ENCODE measurements around the gene KLRD1.
"Not testable (repeated sequence)": the region's sequence is repeated elsewhere in the genome, so short reads cannot be mapped to it uniquely, and the experiment has no call there.

The KLRD1 gene

DNA sequence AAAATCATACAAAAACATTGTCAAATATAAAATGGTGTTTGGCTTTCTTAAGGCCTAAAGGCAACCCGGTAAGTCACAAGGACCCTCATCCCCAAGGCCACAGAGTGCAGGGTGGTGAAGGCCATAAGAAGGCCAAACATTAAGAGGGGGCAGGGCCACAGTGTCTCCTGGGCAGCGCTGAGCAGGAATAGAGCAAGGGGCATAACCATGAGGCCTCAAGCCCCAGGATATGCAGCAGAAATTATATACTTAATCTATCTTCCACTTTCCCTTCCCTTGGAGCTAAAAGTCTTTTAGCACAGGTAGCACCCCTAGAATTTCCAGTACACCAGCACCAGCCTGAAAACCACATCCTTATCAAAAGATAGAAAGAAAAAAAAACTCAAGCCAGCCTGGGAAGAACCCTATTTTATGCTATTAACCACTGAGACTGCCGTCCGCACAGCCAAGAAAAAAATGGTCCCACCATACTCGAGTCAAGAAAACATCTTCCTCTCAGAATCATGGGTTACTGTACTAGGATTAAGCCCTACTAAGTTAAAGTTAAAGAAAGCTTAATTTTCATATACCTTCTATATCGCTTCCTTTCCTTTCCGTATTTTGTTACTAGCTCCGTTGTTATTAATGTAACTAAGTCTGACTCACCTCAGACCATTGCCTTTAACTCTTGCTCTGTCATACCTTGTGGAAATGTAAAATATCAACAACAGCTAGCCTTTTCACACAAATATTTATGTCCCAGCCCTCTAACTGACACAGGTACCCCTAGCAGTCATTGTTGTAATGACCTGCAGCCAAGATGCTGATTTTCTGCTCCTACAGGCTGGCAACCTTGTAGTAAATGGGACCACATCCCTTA is 62.1 kb downstream of the KLRD1 start:
- DNase-seq: no peak

DNA sequence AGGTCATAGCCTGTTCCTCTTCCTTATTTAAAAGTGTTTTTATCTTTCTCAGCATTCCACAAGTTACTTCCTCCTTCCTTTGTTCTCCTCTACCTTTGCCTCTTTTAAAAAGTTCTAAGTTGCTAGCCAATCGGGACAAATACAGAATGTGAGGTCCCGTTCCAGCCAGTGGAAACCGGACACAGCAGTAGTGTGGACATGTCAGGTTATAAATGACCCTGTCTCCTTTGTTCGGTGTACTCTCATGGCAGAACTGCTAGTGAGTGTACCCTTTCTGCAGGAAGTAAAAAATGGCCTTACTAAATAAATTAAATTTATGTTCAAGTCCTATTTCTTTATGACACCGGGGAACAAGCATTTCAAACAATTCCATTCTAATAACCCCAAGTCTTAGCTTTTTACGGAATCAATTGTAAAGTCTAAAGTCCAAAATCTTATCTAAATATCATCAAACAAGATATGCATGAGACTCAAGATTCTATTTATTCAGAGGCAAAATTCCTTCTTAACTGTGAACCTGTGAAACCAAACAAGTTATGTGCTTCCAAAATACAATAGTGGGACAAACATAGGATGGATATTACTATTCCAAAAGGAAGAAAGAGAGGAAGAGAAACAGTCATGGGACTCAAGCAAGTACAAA is 64.3 kb downstream of the KLRD1 start:
- DNase-seq: not testable (repeated sequence)

DNA sequence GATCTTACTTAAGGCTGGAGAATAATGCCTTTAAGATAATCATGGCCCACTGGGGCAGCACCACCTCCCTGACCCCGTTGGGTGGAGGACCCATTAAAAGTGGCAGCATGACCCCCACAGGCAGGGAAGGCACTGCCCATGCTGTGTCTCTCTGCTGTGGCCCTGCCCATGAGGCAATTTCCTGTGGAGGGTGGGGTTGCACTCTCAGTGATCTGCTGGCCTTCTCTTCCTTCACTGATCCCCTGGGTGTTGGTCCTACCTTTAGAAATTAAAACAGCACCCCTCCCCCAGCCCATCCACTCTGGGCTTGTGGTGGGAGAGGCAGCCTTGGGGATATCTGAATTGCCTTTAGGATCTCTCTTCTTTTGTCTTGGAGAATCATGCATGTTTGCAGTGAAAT is 64.9 kb downstream of the KLRD1 start:
- no peak for DNase-seq

DNA sequence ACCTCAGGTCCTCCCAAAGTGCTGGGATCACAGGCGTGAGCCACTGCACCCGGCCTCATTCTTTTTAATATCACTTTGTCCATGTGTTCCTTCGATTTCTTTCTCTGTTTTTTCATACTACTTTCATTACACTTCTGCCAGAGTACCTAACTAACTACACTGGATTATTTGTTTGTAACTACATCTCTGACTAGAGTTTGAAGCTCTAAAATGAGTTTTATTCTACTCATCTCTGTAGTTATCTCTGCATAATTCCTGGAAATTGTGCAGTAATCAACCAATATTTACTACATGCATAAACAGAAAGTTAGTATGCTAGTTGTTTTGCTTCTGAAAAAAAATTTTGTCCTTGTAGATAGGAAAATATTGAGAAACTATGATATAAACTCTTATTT is 67.0 kb downstream of the KLRD1 start:
- DNase-seq: no peak

DNA sequence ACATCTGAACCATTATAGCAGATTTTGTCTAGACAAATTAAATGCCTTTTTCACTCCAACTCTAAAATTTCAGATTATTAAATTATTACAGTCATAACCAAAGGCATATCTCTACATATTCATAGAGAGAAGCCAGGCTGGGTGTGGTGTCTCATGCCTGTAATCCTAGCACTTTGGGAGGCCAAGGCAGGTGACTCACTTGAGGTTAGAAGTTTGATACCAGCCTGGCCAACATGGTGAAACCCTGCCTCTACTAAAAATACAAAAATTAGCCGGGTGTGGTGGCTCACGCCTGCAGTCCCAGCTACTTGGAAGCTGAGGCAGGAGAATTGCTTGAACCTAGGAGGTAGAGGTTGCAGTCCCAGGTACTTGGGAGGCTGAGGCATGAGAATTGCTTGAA is 71.1 kb downstream of the KLRD1 start:
- peak; percentile 10 for DNase-seq

Measured in NK-92 treated with Interleukin-12 subunit alpha and Interleukin-12 subunit beta, amount 100 ng/mL, for 24 hours (cell line).